Heart left ventricle (tissue), 16 donors: Measurements from ENCODE around the gene SLC1A7. TPM values are rescaled to one million over a fixed set of nuclear protein-coding genes. Genes with fewer than 3 reads are reported as not detected.
A peak's percentile ranks its signal among the peaks of the same experiment; 100 is the strongest.

Experiments
- ATAC-seq, 4 donors: fragments of 200-7000 bp; cut with Tn5 transposase; one replicate each; pipeline ENCODE4 v1.9.1; 2020 to 2022; ENCODE audit warnings: moderate library complexity in 4 of 4, mild to moderate bottlenecking in 3 of 4, moderate number of reproducible peaks in 1 of 4
- DNase-seq, 5 donors: peaks; one replicate each; pipeline ENCODE4 v3.0.0-alpha.2; 2020
- H3K27ac ChIP-seq, 12 donors: fragments of 200-600 bp; sonication (generic) in 4 of 12; one replicate each; pipeline versions ENCODE4 v1.5.0 to v1.8.0; 2016 to 2022; ENCODE audit warnings: mild to moderate bottlenecking in 2 of 12
- H3K27me3 ChIP-seq, 9 donors: fragments of 200-600 bp; sonication (generic) in 2 of 9; one replicate each; pipeline versions ENCODE4 v1.5.1 to v1.8.0; 2016 to 2022; ENCODE audit warnings: mild to moderate bottlenecking in 3 of 9
- H3K36me3 ChIP-seq, 9 donors: fragments of 200-600 bp; sonication (generic) in 2 of 9; one replicate each; pipeline versions ENCODE4 v1.5.0 to v1.8.0; 2018 to 2022; ENCODE audit warnings: mild to moderate bottlenecking in 2 of 9
- H3K4me1 ChIP-seq, 12 donors: fragments of 200-600 bp; sonication (generic) in 4 of 12; one replicate each; pipeline versions ENCODE4 v1.5.0 to v1.8.0; 2016 to 2022; ENCODE audit warnings: mild to moderate bottlenecking in 3 of 12
- H3K4me3 ChIP-seq, 12 donors: fragments of 200-600 bp; sonication (generic) in 4 of 12; one replicate each; pipeline versions ENCODE4 v1.5.0 to v1.8.0; 2017 to 2022; ENCODE audit warnings: mild to moderate bottlenecking in 9 of 12, moderate library complexity in 4 of 12
- H3K9me3 ChIP-seq, 12 donors: fragments of 200-600 bp; sonication (generic) in 4 of 12; one replicate each; pipeline versions ENCODE4 v1.5.0 to v1.8.0; 2016 to 2022; ENCODE audit warnings: mild to moderate bottlenecking in 1 of 12
- POLR2A ChIP-seq, 2 donors: fragments of 450-650 bp; IDR thresholded peaks; one replicate each; pipeline ENCODE4 v1.6.1; 2017; ENCODE audit warnings: antibody characterized with exemption in 2 of 2, mild to moderate bottlenecking in 2 of 2, moderate library complexity in 2 of 2
- WGBS, 4 donors: extraction: QIAGEN DNeasy Blood & Tissue Kit in 2 of 4; methylation state at CpG; one replicate each; pipeline versions ENCODE4 v1.1.5 to v1.1.7; 2013 to 2018; 5-methylcytosine and 5-hydroxymethylcytosine counted together
- intact Hi-C, 10 donors: fragments of 100-400 bp; cut with DNase I; formaldehyde crosslinking; loops; one replicate each; pipeline versions ENCODE4 v1.11.1 to v1.14.2; 2022
- polyA plus RNA-seq, 2 donors: library from polyadenylated mRNA; stranded (reverse); fragments of 200-250 nt; gene quantifications; one replicate each; pipeline ENCODE4 v1.2.3, GENCODE V29; 2013
- total RNA-seq, 9 donors: library from RNA; depleted of rRNA in 2 of 9; stranded (reverse); fragments of >200 nt in 2 of 9; fragmentation: NEBNext Ultra II Directional in 3 of 9; extraction: Animal tissue kit (Norgen Biotek cat#: 25700) in 3 of 9; gene quantifications; one replicate each; pipeline versions ENCODE4 v1.1.0 to v1.2.4, GENCODE V29; 2016 to 2023
- TF ChIP-seq, protein P1 (sequence below), 12 donors: fragments of 200-600 bp; sonication (generic) in 4 of 12; IDR thresholded peaks; one replicate each; pipeline versions ENCODE4 v1.5.0 to v1.8.0; 2018 to 2022; ENCODE audit warnings: antibody characterized with exemption in 12 of 12, mild to moderate bottlenecking in 5 of 12
- donor health status: ischemic (EF 13 %, LVEDD 7.1; RV severe dilation, severe dysfunction).
- donor health status: healthy with polysubstance abuse.
- donor health status: DM: no; HTN: yes; CAD: no.
- donor health status: DM: no; HTN: no; CAD: no.
- donor health status: ischemic (EF 25% LVEDD 6.9; RV normal size, moderate dysfunction).
- donor health status: ischemic (EF 25% LVEDD 5.7; RV mildly dilated, moderate dysfunction).
- donor health status: healthy.
- donor health status: DM: yes; HTN: yes; CAD: no.
- donor health status: ischemic (EF 35%, LVEDD 5.7; RV mildly dilated, moderate dysfunction).
- donor health status: nonischemic (EF 11% LVEDD 7.7; RV severe dilation, severe dysfunction).
- donor health status: DM: yes; HTN: yes; CAD: no.
- donor health status: PGD.
- donor health status: ischemic (EF 29% LVEDD 5.4; RV normal size, mild dysfunction).
- donor health status: nonischemic (EF 23%, LVEDD 6.1; RV moderate dilation, normal function).

SLC1A7 gene
- total and polyA plus RNA-seq, 11 donors = 0.07 to 1.1 (median 0.33) TPM; not detected in 2

DNA sequence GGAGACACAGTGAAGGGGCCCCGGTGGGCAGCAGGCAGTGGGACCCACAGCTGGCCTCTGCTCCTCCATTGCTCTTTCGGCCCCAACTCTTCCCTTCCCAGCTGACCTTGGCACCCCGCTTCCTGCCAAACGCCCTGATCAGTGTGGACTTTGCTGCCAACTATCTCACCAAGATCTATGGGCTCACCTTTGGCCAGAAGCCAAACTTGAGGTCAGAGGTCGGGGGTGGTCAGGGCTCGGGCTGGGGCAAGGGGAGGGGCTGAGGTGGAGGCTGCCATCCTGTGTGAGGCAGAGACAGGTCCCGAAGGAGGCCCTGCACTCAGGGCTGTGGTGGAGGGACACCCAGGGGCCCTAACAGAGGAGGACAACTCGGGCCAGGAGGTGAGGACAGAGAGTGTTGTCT, 66.7 kb downstream of the SLC1A7 start:
- no peak for TF ChIP-seq POLR2A (IDR thresholded peaks at IDR 0.05)
- TF ChIP-seq, protein P1, sequence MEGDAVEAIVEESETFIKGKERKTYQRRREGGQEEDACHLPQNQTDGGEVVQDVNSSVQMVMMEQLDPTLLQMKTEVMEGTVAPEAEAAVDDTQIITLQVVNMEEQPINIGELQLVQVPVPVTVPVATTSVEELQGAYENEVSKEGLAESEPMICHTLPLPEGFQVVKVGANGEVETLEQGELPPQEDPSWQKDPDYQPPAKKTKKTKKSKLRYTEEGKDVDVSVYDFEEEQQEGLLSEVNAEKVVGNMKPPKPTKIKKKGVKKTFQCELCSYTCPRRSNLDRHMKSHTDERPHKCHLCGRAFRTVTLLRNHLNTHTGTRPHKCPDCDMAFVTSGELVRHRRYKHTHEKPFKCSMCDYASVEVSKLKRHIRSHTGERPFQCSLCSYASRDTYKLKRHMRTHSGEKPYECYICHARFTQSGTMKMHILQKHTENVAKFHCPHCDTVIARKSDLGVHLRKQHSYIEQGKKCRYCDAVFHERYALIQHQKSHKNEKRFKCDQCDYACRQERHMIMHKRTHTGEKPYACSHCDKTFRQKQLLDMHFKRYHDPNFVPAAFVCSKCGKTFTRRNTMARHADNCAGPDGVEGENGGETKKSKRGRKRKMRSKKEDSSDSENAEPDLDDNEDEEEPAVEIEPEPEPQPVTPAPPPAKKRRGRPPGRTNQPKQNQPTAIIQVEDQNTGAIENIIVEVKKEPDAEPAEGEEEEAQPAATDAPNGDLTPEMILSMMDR (IDR thresholded peaks at IDR 0.05) = no peak
- no peak overlapping the region for H3K27ac ChIP-seq
- no peak for ATAC-seq
- no peaks in the 10 kb centered on the region for H3K9me3 ChIP-seq
- no peak overlapping the region for H3K4me3 ChIP-seq
- peaks cover 0 to 19% (median 0%) of the 10 kb centered on the region in 12 donors for H3K4me1 ChIP-seq
- WGBS, 4 donors = 79 to 85% (median 81%) methylated on average over 7 to 8 of the region's 8 CpGs
- intact Hi-C loops = no loop called here
- H3K27me3 ChIP-seq = no peaks in the 10 kb centered on the region
- peaks cover 0 to 40% (median 0%) of the 10 kb centered on the region in 9 donors for H3K36me3 ChIP-seq
- peak in 3 of 5 donors; percentile 20 to 62 (median 29) for DNase-seq

DNA sequence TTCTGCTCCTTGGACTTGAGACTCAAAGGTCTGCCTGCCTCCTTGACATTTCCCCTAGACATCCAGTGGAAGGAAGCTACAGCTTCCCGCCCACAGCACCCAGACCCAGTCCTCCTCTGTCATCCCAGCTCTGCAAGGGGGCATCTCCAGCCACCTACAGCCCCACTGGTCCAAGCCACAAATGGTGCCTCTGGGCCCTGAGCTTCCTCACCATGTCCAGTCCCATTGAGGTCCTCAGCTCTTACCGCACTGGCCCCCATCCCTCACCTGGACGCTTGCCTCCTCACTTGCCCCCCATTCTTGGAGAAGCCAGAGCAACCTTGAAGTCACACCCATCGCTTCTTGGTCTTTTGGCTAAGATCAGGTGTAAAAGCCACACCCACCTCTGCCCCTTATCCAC, 67.2 kb downstream of the SLC1A7 start:
- TF ChIP-seq, protein P1 (IDR thresholded peaks at IDR 0.05) = no peak
- no peak for TF ChIP-seq POLR2A (IDR thresholded peaks at IDR 0.05)
- intact Hi-C loops = no loop called here
- Histone ChIP-seq H3K4me1 (peaks cover 0 to 19% (median 0%) of the 10 kb centered on the region in 12 donors), H3K27ac (peak overlapping the region in 1 of 12 donors; percentile 28), H3K27me3 (no peaks in the 10 kb centered on the region), H3K9me3 (no peaks in the 10 kb centered on the region), H3K36me3 (peaks cover 0 to 42% (median 0%) of the 10 kb centered on the region in 9 donors), H3K4me3 (no peak overlapping the region)
- DNase-seq (peak in 2 of 5 donors; percentile 8 to 18), ATAC-seq (no peak)
- 96 to 99% (median 98%) methylated on average over 4 of the region's 4 CpGs for WGBS, 4 donors

DNA sequence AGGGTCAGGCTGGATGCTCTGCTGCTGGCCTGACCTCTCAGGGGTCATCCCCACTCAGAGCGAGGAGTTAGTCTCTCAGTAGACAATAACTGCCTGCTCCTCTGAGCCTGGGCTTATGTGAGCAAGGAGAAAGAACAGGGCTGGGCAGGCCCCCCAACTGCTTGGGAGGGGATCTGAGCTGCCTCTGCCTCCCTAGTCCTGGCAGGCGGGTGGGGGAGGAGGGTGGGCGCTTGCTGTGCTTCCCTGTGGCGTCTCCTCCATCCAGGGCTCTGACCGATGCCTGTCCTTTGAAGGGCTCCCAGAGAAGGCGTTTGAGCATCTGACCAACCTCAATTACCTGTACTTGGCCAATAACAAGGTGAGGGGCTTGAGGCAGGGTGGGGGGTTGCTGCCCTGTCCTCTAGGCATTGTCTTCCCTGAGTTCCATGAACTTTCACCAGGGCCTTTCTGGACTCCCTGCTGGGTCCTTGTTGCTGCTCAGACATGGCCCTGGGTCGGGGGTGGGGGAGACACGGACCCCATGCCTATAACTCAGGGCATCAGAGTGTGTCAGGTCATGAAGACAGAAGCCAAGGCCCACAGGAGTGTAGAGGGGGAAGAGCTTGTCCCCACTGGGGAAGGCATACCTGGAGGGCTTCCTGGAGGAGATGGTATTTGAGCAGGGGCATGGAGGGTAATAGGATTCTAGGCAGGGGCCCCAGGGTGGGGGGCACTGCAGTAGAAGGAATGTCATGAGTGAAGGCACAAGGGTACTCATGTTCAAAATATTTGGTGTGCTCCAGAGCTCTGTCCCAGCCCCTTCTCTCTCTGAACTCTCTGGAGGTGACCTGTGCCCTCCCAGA, 67.9 kb downstream of the SLC1A7 start:
- Histone ChIP-seq H3K27ac (peak overlapping the region in 7 of 12 donors; percentile 28 to 74 (median 47)), H3K4me3 (no peak overlapping the region), H3K4me1 (peaks cover 0 to 19% (median 0%) of the 10 kb centered on the region in 12 donors), H3K36me3 (peaks cover 0 to 42% (median 0%) of the 10 kb centered on the region in 9 donors), H3K27me3 (no peaks in the 10 kb centered on the region), H3K9me3 (no peaks in the 10 kb centered on the region)
- intact Hi-C loops = no loop called here
- DNase-seq (peak in 1 of 5 donors; percentile 22), ATAC-seq (no peak)
- WGBS, 4 donors = 87 to 94% (median 90%) methylated on average over 5 to 8 of the region's 8 CpGs
- no peak for TF ChIP-seq POLR2A (IDR thresholded peaks at IDR 0.05)
- TF ChIP-seq, protein P1 (IDR thresholded peaks at IDR 0.05) = no peak

DNA sequence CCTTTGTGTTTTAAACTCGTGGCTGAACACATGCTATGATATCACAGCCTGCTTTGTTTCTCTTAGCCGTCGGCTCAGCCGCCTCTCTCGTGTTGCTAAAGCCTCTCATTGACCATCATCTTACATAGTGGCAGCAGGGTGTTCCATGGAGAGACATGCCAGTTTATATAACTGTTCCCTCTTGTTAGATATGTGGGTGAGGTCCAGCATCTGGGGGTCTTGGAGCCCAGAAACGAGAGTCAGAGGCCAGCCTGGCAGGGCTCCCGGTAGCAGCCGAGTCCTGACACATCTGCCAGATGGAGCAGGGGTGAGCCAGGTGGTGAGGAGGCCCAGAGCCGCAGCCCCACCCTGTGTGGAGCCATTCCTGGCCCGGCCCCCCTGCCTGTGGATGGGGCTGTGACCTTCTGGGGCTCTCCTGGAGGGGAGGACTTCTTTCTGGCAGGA, 68.5 kb downstream of the SLC1A7 start:
- peaks cover 0 to 19% (median 0%) of the 10 kb centered on the region in 12 donors for H3K4me1 ChIP-seq
- H3K27me3 ChIP-seq = no peaks in the 10 kb centered on the region
- 54 to 69% (median 62%) methylated on average over 9 to 10 of the region's 10 CpGs for WGBS, 4 donors
- peak overlapping the region in 8 of 12 donors; percentile 13 to 74 (median 46) for H3K27ac ChIP-seq
- TF ChIP-seq, protein P1 (IDR thresholded peaks at IDR 0.05) = no peak
- TF ChIP-seq POLR2A (IDR thresholded peaks at IDR 0.05) = no peak
- peaks cover 0 to 39% (median 0%) of the 10 kb centered on the region in 9 donors for H3K36me3 ChIP-seq
- ATAC-seq = peak; percentile 63 to 84 (median 68)
- H3K4me3 ChIP-seq = no peak overlapping the region
- intact Hi-C loops = no loop called here
- H3K9me3 ChIP-seq = no peaks in the 10 kb centered on the region
- peak; percentile 44 to 73 (median 67) for DNase-seq
